Measurements from ENCODE around the gene CREB5. TPM values are rescaled to one million over a fixed set of nuclear protein-coding genes. Genes with fewer than 3 reads are reported as not detected.
A peak's percentile ranks its signal among the peaks of the same experiment; 100 is the strongest.

CREB5 gene
- total and polyA plus RNA-seq, 2 donors from 2014 or later = 3.4 to 27.2 TPM

- H3K4me3 ChIP-seq (ENCODE audit: low read length in 3 of 3) = no peak overlapping the region
- intact Hi-C loops (cut with DNase I) = no loop called here
- H3K36me3 ChIP-seq (ENCODE audit: control insufficient read depth in 2 of 3, insufficient read depth in 3 of 3, low read length in 3 of 3) = no peaks in the 10 kb centered on the region
- no peak overlapping the region for H3K9ac ChIP-seq (ENCODE audit: low read length in 3 of 3)
- TF ChIP-seq, protein P1, sequence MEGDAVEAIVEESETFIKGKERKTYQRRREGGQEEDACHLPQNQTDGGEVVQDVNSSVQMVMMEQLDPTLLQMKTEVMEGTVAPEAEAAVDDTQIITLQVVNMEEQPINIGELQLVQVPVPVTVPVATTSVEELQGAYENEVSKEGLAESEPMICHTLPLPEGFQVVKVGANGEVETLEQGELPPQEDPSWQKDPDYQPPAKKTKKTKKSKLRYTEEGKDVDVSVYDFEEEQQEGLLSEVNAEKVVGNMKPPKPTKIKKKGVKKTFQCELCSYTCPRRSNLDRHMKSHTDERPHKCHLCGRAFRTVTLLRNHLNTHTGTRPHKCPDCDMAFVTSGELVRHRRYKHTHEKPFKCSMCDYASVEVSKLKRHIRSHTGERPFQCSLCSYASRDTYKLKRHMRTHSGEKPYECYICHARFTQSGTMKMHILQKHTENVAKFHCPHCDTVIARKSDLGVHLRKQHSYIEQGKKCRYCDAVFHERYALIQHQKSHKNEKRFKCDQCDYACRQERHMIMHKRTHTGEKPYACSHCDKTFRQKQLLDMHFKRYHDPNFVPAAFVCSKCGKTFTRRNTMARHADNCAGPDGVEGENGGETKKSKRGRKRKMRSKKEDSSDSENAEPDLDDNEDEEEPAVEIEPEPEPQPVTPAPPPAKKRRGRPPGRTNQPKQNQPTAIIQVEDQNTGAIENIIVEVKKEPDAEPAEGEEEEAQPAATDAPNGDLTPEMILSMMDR (IDR thresholded peaks at IDR 0.05; ENCODE audit: borderline replicate concordance, extremely low read depth, insufficient read depth) = no peak
- DNase-seq = peak in 2 of 5 donors; percentile 35 to 55
- no peaks in the 10 kb centered on the region for H3K9me3 ChIP-seq (ENCODE audit: control insufficient read depth in 2 of 3, insufficient read depth in 1 of 3, low read length in 3 of 3)
- H3K27ac ChIP-seq (ENCODE audit: low read depth in 2 of 2, low read length in 2 of 2) = peak overlapping the region in 1 of 2 donors; percentile 37
- no peaks in the 10 kb centered on the region for H3K27me3 ChIP-seq (ENCODE audit: control insufficient read depth, insufficient read depth, low read length)
- FAIRE-seq = no peak
- peaks cover 4 to 5% (median 5%) of the 10 kb centered on the region in 3 donors for H3K4me1 ChIP-seq (ENCODE audit: control insufficient read depth in 2 of 3, insufficient read depth in 2 of 3, low read depth in 1 of 3, low read length in 3 of 3)
Measured at GRCh38 chr7:28685242-28685643, 272.9 kb downstream of the CREB5 start.

DNA sequence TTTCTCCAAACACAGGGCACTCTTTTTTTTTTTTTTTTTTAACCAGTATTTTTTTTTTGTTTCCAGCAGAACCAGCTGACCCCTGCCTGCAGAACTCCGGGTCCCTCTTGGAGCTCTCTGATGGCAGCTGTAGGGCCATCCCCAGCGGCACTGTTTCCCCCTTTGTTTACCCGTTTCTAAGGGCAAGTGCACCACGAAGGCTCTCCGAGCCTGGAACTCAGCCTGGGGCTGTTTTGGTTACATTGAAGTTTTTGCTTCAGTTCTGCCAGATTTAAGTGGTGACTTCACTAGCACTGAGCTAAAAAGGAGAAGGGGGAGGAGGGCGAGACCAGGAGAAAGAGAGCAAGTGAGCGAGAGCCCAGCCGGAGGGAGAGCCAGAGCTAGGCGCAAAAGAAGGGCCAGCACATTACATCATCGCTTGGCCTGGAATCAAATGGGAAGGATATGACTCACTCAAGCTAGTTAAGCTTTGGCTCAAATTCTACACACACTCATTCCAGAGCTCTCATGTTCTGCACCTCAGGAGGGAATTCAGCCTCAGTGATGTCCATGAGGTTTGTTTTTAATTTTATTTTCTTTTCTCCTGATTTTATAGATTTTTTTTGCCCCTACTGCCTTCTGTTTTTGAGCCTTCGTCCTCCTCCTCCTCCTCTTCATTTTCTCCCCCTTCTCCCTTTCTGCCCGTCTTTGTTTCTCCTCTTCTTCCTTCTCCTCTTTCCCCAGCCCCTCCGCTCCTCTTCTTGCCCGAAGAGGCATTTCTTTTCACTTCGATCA is 273.5 kb downstream of the CREB5 start:
- Histone ChIP-seq H3K27me3 (ENCODE audit: control insufficient read depth, insufficient read depth, low read length) (no peaks in the 10 kb centered on the region), H3K9me3 (ENCODE audit: control insufficient read depth in 2 of 3, insufficient read depth in 1 of 3, low read length in 3 of 3) (no peaks in the 10 kb centered on the region), H3K36me3 (ENCODE audit: control insufficient read depth in 2 of 3, insufficient read depth in 3 of 3, low read length in 3 of 3) (no peaks in the 10 kb centered on the region), H3K27ac (ENCODE audit: low read depth in 2 of 2, low read length in 2 of 2) (peak overlapping the region; percentile 53 to 78), H3K4me3 (ENCODE audit: low read length in 3 of 3) (peak overlapping the region; percentile 33 to 56 (median 49)), H3K9ac (ENCODE audit: low read length in 3 of 3) (peak overlapping the region in 2 of 3 donors; percentile 3 to 69), H3K4me1 (ENCODE audit: control insufficient read depth in 2 of 3, insufficient read depth in 2 of 3, low read depth in 1 of 3, low read length in 3 of 3) (peaks cover 4 to 5% (median 5%) of the 10 kb centered on the region in 3 donors)
- DNase-seq (peak; percentile 85 to 98 (median 93)), FAIRE-seq (peak; percentile 96)
- intact Hi-C loops (cut with DNase I) = no loop called here
- TF ChIP-seq, protein P1 (IDR thresholded peaks at IDR 0.05; ENCODE audit: borderline replicate concordance, extremely low read depth, insufficient read depth) = no peak

GRCh38 chr7:28686418-28686800 is 274.1 kb downstream of the CREB5 start:
- DNase-seq = peak in 3 of 5 donors; percentile 22 to 86 (median 59)
- peak overlapping the region; percentile 36 to 53 for H3K27ac ChIP-seq (ENCODE audit: low read depth in 2 of 2, low read length in 2 of 2)
- peak overlapping the region in 2 of 3 donors; percentile 3 to 69 for H3K9ac ChIP-seq (ENCODE audit: low read length in 3 of 3)
- TF ChIP-seq, protein P1 (IDR thresholded peaks at IDR 0.05; ENCODE audit: borderline replicate concordance, extremely low read depth, insufficient read depth) = no peak
- peaks cover 4 to 5% (median 5%) of the 10 kb centered on the region in 3 donors for H3K4me1 ChIP-seq (ENCODE audit: control insufficient read depth in 2 of 3, insufficient read depth in 2 of 3, low read depth in 1 of 3, low read length in 3 of 3)
- H3K27me3 ChIP-seq (ENCODE audit: control insufficient read depth, insufficient read depth, low read length) = no peaks in the 10 kb centered on the region
- H3K9me3 ChIP-seq (ENCODE audit: control insufficient read depth in 2 of 3, insufficient read depth in 1 of 3, low read length in 3 of 3) = no peaks in the 10 kb centered on the region
- intact Hi-C loops (cut with DNase I) = no loop called here
- peak overlapping the region; percentile 33 to 56 (median 49) for H3K4me3 ChIP-seq (ENCODE audit: low read length in 3 of 3)
- no peak for FAIRE-seq
- no peaks in the 10 kb centered on the region for H3K36me3 ChIP-seq (ENCODE audit: control insufficient read depth in 2 of 3, insufficient read depth in 3 of 3, low read length in 3 of 3)
